K562 treated with DMSO at 1 percent for 48 hours (cell line): ENCODE data around the gene ETDC. TPM values are rescaled to one million over a fixed set of nuclear protein-coding genes. Genes with fewer than 3 reads are reported as not detected.

Experiments
- total RNA-seq: library from RNA; unstranded; fragments of 300-600 nt; gene quantifications from 2 replicates; pipeline ENCODE4 v1.2.3, GENCODE V29; 2022; ENCODE audit warnings: low replicate concordance; ENCODE audit errors: extremely low read depth

Gene ETDC
- not detected in 2 replicates for total RNA-seq

DNA sequence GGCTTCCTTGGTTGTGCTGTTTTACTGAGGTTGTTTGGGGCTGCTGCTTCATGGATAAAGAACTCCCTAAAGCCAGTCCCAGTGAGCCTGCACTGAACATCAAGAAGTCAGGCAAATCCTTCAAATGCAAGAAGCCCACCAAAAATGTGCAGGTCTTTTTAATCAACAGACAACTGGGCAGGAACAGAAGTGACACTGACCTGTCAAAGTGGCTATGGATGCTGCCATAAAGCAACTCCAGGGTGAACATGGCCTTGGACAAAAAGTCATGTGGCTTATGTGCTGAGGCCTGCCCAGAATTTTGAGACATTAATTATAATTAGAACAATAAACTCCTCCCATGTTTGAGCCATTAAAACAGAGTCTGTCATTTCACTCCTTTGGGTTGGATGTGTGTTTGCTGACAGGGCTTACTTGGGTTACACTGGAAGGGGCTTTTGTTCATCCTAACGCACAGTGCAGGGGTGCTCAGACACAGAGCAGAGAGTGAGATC is at the start of gene ETDC:
ETDC (plus strand) TSS at position 51 of the 494 bp plus-strand sequence; CDS start at position 51, 0 bp downstream.

Other genes starting within 250 kb of the ETDC start
- not detected in 2 replicates for gene SMIM10L2B, start 210.8 kb upstream of the ETDC start, total RNA-seq
- not detected in 2 replicates for gene ETDB, start 189.0 kb upstream of the ETDC start, total RNA-seq
- not detected in 2 replicates for gene CT55, start 138.1 kb upstream of the ETDC start, total RNA-seq
- gene ETDA, start 57.4 kb upstream of the ETDC start, total RNA-seq = not detected in 2 replicates
- not detected in 2 replicates for gene ZNF75D, start 34.6 kb downstream of the ETDC start, total RNA-seq
- gene ZNF449, start 35.3 kb downstream of the ETDC start, total RNA-seq = not detected in 2 replicates
- not detected in 2 replicates for gene SMIM10L2A, start 112.5 kb downstream of the ETDC start, total RNA-seq
- gene INTS6L, start 211.2 kb downstream of the ETDC start, total RNA-seq = not detected in 2 replicates